Fibroblast of the aortic adventitia (primary cell): ENCODE measurements around the gene PRDM1. TPM values are rescaled to one million over a fixed set of nuclear protein-coding genes. Genes with fewer than 3 reads are reported as not detected.
A peak's percentile ranks its signal among the peaks of the same experiment; 100 is the strongest.

Source experiments
- DNase-seq: peaks from one replicate; pipeline ENCODE4 v3.0.0-alpha.2; 2010; ENCODE audit warnings: low read depth
- H3K4me3 ChIP-seq: 2 replicates; pipeline ENCODE4 v1.5.1; 2011; ENCODE audit warnings: low read depth, mild to moderate bottlenecking, control low read depth, low read length, moderate library complexity
- total RNA-seq: library from RNA; depleted of rRNA; stranded (reverse); fragments of >200 nt; gene quantifications from 2 replicates; pipeline ENCODE4 v1.2.3, GENCODE V29; 2012; ENCODE audit warnings: low replicate concordance
- TF ChIP-seq, protein P1 (sequence below): IDR thresholded peaks from 2 replicates; pipeline ENCODE4 v1.5.1; 2011; ENCODE audit warnings: mild to moderate bottlenecking, low read length, control low read depth, inconsistent platforms; ENCODE audit not compliant: insufficient read depth

The PRDM1 gene
- total RNA-seq, 1 donor: 2.8 TPM

DNA sequence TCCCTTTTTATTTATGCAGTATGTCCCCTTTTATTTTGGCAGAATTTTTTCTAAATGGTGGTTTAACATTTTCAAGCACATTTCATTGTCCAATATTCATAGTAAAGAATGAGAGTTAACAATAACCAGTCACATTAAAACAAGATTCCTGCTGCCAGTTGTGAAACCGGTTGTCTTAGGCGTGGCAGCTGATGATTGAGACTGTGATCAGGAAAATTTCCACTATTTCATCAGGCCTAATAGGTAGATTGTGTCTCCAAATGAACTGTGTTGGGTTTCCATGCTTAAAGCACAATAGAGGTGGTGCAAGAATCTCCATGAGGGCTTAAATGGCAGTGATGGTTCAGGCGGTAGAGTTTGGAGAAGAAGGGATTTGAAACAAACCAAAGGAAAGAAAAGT is 15.3 kb downstream of the PRDM1 start:
- no peak overlapping the region for H3K4me3 ChIP-seq
- TF ChIP-seq, protein P1, sequence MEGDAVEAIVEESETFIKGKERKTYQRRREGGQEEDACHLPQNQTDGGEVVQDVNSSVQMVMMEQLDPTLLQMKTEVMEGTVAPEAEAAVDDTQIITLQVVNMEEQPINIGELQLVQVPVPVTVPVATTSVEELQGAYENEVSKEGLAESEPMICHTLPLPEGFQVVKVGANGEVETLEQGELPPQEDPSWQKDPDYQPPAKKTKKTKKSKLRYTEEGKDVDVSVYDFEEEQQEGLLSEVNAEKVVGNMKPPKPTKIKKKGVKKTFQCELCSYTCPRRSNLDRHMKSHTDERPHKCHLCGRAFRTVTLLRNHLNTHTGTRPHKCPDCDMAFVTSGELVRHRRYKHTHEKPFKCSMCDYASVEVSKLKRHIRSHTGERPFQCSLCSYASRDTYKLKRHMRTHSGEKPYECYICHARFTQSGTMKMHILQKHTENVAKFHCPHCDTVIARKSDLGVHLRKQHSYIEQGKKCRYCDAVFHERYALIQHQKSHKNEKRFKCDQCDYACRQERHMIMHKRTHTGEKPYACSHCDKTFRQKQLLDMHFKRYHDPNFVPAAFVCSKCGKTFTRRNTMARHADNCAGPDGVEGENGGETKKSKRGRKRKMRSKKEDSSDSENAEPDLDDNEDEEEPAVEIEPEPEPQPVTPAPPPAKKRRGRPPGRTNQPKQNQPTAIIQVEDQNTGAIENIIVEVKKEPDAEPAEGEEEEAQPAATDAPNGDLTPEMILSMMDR: no peak
- no peak for DNase-seq

DNA sequence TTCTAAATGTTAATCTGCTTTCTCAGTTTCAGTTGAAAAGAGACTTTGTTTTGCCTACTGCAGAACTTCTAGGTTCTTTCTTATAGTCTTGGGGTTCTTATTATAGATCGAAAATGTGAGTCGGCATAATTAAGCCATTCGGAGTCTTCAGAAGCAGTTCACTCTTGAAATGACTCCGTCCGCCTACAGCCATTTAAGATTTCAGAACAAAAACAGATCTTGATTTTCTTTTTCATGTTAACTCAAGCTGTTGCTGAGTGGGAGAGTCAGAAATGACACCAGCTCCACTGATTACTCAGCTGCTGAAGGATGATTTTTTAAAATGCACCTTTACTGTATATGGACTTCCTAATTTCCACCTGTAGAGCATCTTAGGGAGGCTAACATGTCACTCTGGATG is 15.9 kb downstream of the PRDM1 start:
- DNase-seq: no peak
- TF ChIP-seq, protein P1: no peak
- no peak overlapping the region for H3K4me3 ChIP-seq

DNA sequence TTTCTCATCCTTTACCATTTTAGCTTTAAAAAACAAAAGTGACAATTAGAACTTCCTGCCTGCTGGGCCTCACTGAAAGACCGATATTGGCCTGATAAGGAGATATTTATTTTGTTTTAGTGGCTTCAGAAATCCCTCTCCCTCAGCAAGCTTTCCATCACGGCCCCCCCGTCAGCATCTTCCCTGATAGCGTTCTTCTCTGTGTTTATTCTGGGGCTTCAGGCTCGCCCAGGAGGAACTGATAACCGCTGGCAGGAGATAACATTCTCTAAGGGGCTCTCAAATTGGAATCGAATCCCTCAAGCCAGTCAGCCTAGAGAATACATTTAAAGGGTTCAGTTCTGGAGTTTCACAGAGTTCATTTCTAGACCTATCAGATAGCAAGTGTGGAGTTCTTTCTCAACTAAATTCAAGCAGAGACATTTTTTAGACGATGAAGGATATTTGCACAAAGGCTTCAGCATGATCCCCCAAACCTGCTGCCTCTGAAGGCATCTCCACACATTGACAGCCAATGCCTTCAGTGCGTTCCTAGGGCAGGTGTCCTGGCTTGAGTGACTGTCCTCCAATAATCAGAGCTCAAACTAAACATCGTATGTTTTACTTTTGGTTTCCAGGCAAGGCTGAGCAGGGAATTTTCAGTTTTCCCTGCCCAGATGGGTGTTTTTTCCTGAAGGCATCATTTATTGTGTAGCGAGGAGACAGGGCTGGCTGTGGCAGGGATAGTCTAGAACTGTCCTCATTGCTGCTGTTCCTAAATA is 17.0 kb downstream of the PRDM1 start:
- TF ChIP-seq, protein P1: no peak
- H3K4me3 ChIP-seq: peak overlapping the region; percentile 54
- DNase-seq: no peak

DNA sequence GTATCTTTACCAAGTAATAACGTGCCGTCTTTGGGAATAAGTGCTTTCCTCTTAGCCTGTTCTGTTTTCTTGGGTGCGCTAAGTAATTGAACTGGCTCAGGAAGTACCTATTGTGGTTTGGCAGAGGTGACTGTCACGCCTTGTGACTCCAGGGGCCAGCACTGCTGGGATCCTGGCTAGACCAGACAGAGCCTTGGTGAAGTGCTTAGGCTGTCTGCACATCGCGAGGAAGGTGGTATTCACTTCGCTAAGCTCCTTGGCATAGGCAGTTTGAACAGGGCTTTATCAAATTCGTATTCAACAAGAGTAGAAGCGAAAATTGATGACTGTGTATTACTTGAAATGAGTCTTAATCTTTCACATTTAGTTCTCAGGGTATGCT is 17.6 kb downstream of the PRDM1 start:
- H3K4me3 ChIP-seq: peak overlapping the region; percentile 54
- TF ChIP-seq, protein P1: no peak

DNA sequence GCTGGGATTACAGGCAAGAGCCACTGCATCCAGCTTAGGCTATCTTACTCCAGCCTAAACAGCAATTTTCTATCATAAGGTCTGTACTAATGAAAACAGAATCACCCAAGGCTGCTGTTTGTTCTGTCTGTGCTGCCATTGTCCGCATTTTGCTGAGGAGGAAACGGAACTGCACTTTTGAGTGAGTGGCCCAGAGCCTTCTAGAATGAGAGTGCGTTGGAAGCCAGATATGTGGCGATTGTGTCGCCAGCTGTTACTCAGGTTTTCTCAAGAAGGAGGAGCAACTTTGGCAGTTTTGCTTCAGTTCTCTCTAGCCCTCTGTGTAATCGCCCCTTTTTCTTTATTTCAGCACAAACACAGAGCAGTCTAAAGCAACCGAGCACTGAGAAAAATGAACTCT is 18.3 kb downstream of the PRDM1 start:
- no peak overlapping the region for H3K4me3 ChIP-seq
- DNase-seq: no peak
- TF ChIP-seq, protein P1: no peak

More for the DNA sequence above, 17.6 kb downstream of the PRDM1 start:
- DNase-seq: no peak

DNA sequence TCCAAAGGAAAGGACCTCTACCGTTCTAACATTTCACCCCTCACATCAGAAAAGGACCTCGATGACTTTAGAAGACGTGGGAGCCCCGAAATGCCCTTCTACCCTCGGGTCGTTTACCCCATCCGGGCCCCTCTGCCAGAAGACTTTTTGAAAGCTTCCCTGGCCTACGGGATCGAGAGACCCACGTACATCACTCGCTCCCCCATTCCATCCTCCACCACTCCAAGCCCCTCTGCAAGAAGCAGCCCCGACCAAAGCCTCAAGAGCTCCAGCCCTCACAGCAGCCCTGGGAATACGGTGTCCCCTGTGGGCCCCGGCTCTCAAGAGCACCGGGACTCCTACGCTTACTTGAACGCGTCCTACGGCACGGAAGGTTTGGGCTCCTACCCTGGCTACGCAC is 18.8 kb downstream of the PRDM1 start:
- TF ChIP-seq, protein P1: no peak
- no peak for DNase-seq
- no peak overlapping the region for H3K4me3 ChIP-seq

DNA sequence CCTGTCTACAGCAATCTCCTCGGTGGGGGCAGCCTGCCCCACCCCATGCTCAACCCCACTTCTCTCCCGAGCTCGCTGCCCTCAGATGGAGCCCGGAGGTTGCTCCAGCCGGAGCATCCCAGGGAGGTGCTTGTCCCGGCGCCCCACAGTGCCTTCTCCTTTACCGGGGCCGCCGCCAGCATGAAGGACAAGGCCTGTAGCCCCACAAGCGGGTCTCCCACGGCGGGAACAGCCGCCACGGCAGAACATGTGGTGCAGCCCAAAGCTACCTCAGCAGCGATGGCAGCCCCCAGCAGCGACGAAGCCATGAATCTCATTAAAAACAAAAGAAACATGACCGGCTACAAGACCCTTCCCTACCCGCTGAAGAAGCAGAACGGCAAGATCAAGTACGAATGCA is 19.4 kb downstream of the PRDM1 start:
- TF ChIP-seq, protein P1: no peak
- no peak overlapping the region for H3K4me3 ChIP-seq
- DNase-seq: no peak
